Sigmoid colon (tissue), 4 donors: Measurements from ENCODE around the gene ZMIZ1.

Experiments
- CTCF ChIP-seq, 4 experiments: fragments of 450-650 bp in 3 of 4; fragments of 200-600 bp in 1 of 4; IDR thresholded peaks; one replicate each; pipeline ENCODE4 v1.5.1; 2016 to 2019; ENCODE audit warnings: antibody characterized with exemption in 4 of 4, mild to moderate bottlenecking in 3 of 4, moderate library complexity in 2 of 4
- EP300 ChIP-seq, 4 donors: sonication (generic); formaldehyde crosslinking; IDR thresholded peaks; one replicate each; pipeline ENCODE4 v1.6.1; 2017; ENCODE audit warnings: antibody characterized with exemption in 4 of 4
- POLR2A ChIP-seq, 2 donors: fragments of 450-650 bp; IDR thresholded peaks; one replicate each; pipeline ENCODE4 v1.6.1; 2016; ENCODE audit warnings: antibody characterized with exemption in 2 of 2, mild to moderate bottlenecking in 2 of 2, moderate library complexity in 2 of 2
- POLR2AphosphoS5 ChIP-seq, 4 donors: sonication (generic); formaldehyde crosslinking; IDR thresholded peaks; one replicate each; pipeline ENCODE4 v1.6.1; 2017; ENCODE audit warnings: antibody characterized with exemption in 4 of 4

GRCh38 chr10:79226391-79227245, 157.9 kb downstream of the ZMIZ1 start:
- no peak for TF ChIP-seq CTCF (IDR thresholded peaks at IDR 0.05)
- no peak for TF ChIP-seq POLR2A (IDR thresholded peaks at IDR 0.05)
- TF ChIP-seq EP300 (IDR thresholded peaks at IDR 0.05): no peak
- TF ChIP-seq POLR2AphosphoS5 (IDR thresholded peaks at IDR 0.05): no peak
